ENCODE measurements around the gene LRTM2.

DNA sequence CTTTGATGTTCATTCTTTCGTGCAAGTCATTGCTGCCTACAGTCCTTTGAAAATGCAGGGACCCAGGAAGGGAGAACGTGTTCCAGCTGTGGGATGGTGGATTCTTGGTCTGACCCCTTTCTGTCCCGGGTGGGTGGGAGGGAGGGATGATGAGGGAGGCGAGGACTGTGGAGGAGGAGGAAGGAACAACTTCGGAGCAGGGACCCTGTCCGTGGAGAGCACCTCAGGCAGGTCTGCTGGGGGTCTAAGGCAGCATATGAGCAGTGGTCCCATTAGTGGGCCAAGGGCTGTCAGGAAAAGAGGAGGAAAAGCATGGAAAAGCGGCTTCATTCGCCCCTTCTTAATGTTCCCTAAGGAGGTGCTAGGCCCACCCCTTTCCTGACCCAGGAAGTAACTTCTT is 62.0 kb downstream of the LRTM2 start:
- no peak for TF ChIP-seq EZH2 (IDR thresholded peaks at IDR 0.05; ENCODE audit: borderline replicate concordance)
- TF ChIP-seq, protein P1, sequence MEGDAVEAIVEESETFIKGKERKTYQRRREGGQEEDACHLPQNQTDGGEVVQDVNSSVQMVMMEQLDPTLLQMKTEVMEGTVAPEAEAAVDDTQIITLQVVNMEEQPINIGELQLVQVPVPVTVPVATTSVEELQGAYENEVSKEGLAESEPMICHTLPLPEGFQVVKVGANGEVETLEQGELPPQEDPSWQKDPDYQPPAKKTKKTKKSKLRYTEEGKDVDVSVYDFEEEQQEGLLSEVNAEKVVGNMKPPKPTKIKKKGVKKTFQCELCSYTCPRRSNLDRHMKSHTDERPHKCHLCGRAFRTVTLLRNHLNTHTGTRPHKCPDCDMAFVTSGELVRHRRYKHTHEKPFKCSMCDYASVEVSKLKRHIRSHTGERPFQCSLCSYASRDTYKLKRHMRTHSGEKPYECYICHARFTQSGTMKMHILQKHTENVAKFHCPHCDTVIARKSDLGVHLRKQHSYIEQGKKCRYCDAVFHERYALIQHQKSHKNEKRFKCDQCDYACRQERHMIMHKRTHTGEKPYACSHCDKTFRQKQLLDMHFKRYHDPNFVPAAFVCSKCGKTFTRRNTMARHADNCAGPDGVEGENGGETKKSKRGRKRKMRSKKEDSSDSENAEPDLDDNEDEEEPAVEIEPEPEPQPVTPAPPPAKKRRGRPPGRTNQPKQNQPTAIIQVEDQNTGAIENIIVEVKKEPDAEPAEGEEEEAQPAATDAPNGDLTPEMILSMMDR (IDR thresholded peaks at IDR 0.05; ENCODE audit: poor library complexity), result no peak
- no peak for TF ChIP-seq EZH2phosphoT487 (IDR thresholded peaks at IDR 0.05; ENCODE audit: low read depth, severe bottlenecking, unreplicated experiment)
